Measurements from ENCODE around the gene SARS1.

SARS1 gene

DNA sequence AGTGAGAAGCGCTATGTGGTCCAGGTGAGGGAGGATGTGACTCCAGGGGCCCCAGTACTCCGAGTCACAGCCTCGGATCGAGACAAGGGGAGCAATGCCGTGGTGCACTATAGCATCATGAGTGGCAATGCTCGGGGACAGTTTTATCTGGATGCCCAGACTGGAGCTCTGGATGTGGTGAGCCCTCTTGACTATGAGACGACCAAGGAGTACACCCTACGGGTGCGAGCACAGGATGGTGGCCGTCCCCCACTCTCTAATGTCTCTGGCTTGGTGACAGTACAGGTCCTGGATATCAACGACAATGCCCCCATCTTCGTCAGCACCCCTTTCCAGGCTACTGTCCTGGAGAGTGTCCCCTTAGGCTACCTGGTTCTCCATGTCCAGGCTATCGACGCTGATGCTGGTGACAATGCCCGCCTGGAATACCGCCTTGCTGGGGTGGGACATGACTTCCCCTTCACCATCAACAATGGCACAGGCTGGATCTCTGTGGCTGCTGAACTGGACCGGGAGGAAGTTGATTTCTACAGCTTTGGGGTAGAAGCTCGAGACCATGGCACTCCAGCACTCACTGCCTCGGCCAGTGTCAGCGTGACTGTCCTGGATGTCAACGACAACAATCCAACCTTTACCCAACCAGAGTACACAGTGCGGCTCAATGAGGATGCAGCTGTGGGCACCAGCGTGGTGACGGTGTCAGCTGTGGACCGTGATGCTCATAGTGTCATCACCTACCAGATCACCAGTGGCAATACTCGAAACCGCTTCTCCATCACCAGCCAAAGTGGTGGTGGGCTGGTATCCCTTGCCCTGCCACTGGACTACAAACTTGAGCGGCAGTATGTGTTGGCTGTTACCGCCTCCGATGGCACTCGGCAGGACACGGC lies 37.8 kb downstream of the SARS1 start:
- DNase-seq: no peak

DNA sequence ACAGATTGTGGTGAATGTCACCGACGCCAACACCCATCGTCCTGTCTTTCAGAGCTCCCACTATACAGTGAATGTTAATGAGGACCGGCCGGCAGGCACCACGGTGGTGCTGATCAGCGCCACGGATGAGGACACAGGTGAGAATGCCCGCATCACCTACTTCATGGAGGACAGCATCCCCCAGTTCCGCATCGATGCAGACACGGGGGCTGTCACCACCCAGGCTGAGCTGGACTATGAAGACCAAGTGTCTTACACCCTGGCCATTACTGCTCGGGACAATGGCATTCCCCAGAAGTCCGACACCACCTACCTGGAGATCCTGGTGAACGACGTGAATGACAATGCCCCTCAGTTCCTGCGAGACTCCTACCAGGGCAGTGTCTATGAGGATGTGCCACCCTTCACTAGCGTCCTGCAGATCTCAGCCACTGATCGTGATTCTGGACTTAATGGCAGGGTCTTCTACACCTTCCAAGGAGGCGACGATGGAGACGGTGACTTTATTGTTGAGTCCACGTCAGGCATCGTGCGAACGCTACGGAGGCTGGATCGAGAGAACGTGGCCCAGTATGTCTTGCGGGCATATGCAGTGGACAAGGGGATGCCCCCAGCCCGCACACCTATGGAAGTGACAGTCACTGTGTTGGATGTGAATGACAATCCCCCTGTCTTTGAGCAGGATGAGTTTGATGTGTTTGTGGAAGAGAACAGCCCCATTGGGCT lies 38.6 kb downstream of the SARS1 start:
- no peak for DNase-seq

DNA sequence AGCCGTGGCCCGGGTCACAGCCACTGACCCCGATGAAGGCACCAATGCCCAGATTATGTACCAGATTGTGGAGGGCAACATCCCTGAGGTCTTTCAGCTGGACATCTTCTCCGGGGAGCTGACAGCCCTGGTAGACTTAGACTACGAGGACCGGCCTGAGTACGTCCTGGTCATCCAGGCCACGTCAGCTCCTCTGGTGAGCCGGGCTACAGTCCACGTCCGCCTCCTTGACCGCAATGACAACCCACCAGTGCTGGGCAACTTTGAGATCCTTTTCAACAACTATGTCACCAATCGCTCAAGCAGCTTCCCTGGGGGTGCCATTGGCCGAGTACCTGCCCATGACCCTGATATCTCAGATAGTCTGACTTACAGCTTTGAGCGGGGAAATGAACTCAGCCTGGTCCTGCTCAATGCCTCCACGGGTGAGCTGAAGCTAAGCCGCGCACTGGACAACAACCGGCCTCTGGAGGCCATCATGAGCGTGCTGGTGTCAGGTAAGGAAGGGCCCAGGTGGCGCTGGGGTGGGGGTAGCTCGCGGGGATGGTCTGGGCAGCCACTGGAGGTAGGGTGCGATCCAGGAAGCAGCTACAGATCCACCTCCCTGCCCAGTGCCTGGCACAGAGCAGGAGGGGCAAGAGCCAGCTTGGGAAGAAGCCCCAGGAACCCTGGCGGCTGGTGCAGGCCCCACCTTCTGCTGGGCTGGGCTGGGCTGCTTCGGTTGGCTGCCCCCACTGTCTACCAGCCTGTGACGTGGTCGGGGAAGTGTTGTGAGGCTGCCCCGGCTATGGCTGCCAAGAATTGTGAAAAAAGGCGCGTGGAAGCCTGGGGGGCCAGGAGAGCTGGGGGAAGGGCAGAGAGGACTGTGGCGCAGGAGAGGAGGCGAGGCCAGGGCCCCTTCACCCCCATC lies 39.4 kb downstream of the SARS1 start:
- DNase-seq: no peak

DNA sequence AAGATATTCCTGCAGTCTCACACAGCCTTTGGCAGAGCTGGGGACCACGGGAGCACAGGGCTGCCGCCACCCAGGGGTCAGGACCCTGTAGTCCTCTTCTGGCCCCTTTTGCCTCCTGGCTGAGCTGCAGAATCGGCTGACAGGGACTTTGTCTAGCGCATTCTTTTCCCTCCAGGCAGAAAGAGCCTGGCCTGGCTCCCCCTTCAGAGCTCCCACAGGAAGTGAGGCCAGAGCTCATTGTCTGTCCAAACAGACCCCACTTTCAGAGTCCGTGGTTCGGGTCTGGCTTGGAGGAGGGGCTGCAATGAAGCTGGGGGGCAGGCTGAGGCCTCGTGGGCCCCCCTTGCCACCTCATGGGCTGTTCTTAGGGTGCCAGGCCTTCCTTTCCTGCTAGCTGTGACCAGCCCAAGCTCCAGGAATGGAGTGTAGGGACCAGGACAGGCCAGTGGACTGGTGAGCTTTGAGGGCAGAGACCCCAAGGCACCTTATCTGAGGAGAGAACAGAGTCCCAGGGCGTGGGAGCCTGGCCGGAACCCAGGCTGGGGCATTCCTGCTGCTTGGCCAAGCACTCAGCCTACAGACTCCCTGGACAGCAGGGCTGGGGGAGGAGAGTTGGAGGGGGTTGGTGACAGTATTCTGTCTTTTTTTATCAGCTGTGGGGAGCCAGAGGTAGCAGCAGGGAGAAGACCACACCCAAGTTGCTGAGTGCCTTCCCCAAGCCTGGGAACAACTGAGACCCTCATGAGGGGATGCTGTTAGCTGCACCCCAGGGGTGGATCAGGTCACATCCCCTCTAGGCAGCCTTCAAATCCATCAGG lies 40.3 kb downstream of the SARS1 start:
- no peak for DNase-seq

DNA sequence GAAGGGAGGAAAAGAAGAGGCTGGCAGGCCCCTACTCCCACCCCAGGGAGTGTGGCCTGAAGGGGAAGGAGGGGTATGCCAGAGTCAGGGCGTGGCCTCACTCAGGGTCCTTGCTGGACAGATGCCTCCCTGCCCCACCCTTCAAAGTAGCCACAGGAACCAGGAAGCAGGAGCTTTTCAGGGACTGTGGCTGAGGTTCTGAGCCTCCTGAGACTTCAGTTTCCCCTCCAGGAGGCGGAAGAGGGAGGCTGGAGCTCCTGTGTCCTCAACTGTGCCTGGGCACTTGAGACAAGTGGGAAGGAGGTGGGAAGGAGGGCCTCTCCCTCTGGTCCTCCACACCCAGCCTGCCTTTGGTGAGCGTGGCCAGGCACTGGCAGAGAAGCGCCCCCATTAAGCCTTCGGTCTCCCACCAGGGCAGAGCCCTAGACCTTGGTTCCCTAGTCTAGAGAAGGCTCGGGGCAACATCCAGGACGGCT lies 40.9 kb downstream of the SARS1 start:
- DNase-seq: no peak

DNA sequence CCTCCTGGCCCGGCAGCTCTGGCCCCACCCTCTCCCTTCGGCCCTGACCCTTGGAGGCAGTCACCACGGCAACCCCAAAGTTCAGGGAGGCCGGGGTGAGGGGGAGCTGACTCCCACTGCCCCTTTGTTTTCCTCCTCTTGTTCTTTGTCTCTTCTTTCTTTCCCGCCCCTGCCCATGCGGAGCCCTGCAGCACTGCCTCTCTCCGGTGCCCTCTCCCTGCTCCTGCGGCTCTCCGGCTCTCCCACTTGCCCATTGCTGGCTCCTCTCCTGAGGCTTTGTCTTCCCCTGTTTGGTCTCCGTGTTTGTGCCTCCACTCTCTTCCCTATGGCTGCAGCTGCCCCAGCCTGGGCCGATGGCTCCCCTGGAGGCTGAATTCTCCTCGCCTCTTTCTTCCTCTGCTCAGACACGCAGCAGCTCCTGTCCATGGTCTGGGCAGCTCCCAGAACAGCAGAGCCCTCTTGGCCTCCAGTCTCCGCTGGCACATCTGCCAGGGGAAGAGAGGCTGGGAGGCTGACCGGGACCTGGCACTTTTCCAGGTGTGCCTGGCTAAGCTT lies 41.5 kb downstream of the SARS1 start:
- no peak for DNase-seq

DNA sequence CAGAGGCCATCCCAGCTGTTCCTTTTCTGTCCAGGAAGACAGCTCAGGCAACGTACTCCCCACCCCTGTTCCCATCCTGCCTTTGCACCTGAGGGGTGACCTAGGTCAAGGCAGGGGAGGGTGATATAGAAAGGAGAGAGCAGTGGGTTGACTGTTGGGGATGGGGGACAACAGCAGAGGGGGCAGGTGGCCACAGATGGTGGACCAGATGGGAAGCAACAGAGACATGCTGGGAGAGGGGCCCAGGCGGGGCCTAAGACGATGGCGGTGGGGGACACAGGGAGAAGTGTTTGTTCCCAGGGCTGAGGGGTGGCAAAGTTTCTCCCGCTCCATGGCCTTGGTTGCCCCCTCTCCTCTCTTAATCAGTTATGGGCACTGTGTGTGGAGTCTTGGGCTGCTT lies 42.0 kb downstream of the SARS1 start:
- no peak for DNase-seq

DNA sequence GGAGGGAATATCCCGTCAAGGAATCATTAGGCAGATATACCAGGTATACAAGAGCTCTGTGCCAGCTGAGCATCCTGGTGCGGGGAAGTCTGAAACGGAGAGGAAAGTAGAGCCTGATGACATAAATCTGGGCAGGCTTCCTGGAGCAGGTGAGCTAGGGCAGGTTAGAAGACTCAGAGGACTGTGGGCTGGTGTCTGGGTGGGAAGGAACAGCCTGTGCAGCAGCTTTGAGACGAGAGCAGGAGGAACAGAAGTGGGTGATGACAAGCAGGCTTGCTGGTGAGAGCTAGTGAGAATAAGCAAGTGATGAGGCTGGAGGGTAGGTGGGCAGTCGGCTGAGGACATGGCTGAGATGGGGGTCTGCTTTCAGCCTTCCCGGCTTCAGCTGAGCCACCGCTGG lies 42.4 kb downstream of the SARS1 start:
- DNase-seq: no peak

DNA sequence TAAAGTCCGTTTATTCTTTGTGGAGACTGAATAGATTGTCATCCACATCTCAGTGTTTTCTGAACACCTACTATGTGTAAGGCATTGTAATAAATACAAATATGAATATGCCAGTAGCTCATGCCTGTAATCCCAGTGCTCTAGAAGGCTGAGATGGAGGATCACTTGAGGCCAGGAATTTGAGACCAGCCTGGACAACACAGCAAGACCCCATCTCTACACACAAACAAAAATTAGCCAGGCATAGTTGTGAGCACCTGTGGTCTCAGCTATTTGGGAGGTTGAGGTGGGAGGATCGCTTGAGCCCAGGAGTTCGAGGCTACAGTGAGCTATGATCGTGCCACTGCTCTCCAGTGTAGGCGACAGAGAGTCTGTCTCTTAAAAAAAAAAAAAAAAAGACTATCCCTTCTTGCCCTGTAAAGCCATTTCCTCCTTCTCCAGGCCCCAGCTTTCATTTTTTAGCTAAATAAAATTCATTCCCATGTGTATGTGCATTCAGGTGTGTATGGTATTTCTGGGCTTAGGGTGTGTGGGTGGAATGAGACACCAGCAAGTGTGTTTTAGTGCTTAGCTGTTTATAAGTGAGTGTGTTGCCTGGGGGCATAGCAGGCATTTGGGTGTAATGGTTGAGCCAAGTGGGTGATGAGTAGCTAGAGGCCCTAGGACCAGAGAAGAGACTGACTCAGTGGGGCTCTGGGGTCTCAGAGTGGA lies 43.4 kb downstream of the SARS1 start:
- no peak for DNase-seq

DNA sequence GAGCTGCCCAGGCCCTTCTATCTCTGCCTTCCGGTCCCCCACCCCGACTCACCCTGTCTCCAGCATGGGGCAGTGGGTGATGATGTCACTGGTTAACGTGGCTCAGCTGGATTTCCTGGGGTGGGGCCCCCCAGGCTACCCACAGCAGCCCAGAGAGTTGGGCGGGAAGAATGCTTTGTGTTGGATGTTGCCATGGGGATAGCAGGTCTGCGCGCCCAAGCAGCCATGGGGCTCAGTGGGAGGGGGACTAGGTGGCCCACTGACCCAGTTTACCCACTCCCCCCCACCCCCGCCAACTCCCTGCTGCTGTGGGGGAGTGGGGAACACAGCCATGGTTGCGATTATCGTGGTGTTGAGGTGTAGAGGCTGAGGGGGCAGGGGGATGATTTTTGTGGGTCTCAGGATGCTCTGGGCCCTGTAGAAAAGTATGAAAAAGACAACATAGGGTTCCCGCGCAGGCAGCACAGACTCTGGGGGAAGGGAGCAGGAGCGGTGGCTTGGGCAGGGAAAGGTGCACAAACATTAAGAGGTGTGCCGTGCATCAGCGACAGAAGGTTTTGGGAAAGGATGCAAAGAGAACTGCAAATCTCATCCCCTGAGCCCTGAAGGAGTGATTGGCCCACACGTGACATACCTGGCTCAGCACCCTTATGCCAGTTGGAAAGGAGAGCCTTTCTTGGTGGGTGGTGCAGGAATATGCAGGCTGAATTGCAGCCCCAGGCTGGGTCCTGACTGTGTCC lies 44.1 kb downstream of the SARS1 start:
- no peak for DNase-seq

DNA sequence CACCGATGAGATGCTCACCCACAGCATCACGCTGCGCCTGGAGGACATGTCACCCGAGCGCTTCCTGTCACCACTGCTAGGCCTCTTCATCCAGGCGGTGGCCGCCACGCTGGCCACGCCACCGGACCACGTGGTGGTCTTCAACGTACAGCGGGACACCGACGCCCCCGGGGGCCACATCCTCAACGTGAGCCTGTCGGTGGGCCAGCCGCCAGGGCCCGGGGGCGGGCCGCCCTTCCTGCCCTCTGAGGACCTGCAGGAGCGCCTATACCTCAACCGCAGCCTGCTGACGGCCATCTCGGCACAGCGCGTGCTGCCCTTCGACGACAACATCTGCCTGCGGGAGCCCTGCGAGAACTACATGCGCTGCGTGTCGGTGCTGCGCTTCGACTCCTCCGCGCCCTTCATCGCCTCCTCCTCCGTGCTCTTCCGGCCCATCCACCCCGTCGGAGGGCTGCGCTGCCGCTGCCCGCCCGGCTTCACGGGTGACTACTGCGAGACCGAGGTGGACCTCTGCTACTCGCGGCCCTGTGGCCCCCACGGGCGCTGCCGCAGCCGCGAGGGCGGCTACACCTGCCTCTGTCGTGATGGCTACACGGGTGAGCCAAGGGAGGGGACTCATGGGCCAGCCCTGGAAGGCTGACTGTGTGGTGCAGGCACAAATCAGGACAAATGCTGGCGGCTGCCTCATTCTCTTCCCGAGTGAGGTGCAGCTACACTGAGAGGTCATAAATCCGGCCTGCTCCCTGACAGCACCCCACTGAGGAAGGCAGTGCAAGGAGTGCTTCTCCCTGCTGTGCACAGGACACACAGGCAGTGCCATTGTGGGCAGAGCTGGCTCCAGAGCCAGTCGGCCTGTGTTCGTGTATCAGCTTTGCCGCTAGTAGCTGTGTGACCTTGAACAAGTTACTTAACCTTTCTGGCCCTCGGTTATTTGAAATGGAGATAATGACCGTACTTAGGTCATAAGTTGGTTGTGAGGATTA lies 45.1 kb downstream of the SARS1 start:
- no peak for DNase-seq

DNA sequence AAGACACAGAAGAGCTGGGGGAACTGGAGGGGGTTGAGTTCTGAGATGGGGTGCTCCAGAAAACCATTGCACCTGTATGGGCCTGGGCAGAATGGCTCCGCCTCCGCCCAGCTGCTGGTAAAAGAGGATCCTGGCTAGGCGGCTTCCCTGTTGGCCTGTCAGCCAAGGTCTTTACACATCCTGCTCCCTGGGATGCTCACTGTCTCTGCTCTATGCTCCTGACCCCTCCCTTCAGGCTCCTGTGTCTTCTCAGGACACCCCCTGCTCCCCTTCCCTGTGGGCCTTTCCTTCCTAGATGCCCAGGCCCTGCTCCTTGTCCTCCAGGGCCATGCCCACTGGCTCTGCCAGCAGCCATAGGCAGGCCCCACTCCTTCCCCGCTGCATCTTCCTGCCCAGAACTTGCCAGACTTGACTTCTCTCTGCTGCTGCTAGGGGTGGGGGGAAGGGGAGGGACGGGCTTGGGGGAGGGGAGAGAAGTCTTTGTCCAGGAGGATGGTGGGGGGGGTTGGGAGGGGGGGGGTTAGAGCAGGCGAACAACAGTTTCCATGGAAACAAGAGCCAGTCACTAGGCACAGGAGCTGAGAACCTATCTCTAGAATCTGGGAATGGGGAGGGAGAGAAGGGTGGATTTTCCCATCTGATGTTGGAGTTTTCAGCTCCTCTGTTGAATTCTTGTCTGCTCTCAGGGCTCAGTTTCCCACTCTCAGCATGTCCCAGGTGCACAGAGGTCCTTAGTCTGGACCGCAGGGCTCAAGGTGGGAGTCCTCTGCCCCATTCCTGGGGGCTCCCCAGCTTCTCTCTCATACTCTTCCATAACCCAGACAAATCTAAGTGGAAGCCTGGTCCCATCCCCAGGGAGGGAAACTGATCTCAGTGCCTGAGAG lies 46.2 kb downstream of the SARS1 start:
- no peak for DNase-seq

DNA sequence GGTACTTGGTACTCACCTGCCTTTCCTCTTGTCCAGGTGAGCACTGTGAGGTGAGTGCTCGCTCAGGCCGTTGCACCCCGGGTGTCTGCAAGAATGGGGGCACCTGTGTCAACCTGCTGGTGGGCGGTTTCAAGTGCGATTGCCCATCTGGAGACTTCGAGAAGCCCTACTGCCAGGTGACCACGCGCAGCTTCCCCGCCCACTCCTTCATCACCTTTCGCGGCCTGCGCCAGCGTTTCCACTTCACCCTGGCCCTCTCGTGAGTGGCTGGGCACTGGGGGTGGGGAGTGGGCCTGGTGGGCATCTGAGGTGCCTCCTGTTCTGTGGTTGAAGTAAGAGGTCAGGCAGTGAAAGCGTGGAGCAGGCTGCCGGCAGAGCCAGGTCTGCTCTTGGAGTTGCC lies 47.3 kb downstream of the SARS1 start:
- DNase-seq: no peak

DNA sequence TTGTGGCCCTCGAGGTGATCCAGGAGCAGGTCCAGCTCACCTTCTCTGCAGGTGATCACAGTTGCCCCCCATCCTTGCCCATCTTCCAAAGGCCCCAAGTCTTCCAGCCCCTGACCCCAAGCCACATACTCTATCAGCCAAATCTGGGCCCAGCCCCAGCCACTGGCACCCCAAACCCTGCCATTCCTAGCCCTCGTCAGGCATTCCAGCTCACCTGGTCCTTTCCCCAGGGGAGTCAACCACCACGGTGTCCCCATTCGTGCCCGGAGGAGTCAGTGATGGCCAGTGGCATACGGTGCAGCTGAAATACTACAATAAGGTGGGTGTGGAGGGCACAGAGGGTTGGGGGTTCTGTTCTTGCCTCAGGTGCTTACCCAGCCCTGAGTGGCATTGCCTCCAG lies 47.9 kb downstream of the SARS1 start:
- DNase-seq: no peak

DNA sequence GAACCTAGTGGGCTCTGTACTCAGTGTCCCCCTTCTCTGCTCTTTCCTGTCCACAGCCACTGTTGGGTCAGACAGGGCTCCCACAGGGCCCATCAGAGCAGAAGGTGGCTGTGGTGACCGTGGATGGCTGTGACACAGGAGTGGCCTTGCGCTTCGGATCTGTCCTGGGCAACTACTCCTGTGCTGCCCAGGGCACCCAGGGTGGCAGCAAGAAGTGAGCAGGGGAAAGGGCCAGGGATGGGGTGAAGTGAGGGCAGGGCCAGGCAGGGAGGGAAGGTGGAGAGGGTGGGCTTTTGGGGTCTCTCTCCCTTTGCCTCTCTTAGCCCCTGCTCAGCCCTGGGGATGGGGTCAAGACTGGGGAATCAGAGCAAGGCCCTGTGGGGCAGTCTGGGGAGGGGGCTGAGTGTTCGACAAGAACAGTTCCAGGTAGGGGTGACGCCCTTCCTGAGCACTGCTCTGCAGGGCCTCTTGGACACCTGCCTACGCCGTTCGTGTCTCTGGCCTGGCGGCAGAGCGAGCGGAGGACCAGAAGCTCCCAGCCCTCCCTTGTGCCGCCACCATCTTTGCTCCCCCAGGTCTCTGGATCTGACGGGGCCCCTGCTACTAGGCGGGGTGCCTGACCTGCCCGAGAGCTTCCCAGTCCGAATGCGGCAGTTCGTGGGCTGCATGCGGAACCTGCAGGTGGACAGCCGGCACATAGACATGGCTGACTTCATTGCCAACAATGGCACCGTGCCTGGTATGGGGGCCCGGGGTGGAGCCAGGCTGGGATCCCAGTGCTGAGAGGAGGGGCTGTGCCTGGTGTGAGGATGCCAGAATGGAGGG lies 48.7 kb downstream of the SARS1 start:
- no peak for DNase-seq

DNA sequence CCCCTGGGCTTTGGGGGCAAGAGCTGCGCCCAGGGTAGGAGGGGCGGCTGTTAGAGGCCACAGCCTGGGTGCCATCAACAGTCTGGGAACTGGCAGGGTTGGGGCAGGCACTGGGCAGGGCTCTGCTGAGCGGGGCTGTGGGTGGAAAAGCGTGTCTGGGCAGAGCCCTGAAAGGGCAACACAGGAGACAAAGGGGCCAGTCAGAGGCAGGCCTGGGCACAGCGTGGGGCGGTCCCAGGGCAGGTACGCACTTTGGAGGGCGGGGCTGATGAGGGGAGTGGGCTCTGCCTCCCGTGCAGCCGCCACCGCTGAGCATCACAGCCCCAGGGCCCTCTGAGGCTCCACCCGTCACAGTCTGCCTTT lies 49.5 kb downstream of the SARS1 start:
- DNase-seq: no peak

Data from right forelimb (tissue), 1 donor.